Right atrium auricular region (tissue), 2 donors: ENCODE measurements around the gene COL12A1. TPM values are rescaled to one million over a fixed set of nuclear protein-coding genes. Genes with fewer than 3 reads are reported as not detected.

Source experiments
- DNase-seq: peaks from one replicate; pipeline ENCODE4 v3.0.0-alpha.2; 2019; ENCODE audit warnings: low spot score
- H3K27ac ChIP-seq, 2 donors: fragments of 200-600 bp; sonication (generic); 1 replicate in 1 of 2; 2 replicates in 1 of 2; pipeline ENCODE4 v1.5.1; 2016 to 2019
- H3K27me3 ChIP-seq, 2 donors: fragments of 200-600 bp; sonication (generic); one replicate each; pipeline versions ENCODE4 v1.5.1 to v1.6.0; 2017 to 2019
- H3K36me3 ChIP-seq: fragments of 200-600 bp; sonication (generic); one replicate; pipeline ENCODE4 v1.5.1; 2016
- H3K4me1 ChIP-seq, 2 donors: fragments of 200-600 bp; sonication (generic); one replicate each; pipeline versions ENCODE4 v1.5.1 to v1.6.0; 2017 to 2019
- H3K4me3 ChIP-seq, 2 donors: fragments of 200-600 bp; sonication (generic); 1 replicate in 1 of 2; 2 replicates in 1 of 2; pipeline ENCODE4 v1.5.1; 2017 to 2019; ENCODE audit warnings: mild to moderate bottlenecking in 1 of 2, moderate library complexity in 1 of 2
- H3K9me3 ChIP-seq, 2 donors: fragments of 200-600 bp; sonication (generic); one replicate each; pipeline ENCODE4 v1.5.1; 2019
- total RNA-seq, 2 donors: library from RNA; depleted of rRNA; stranded (reverse); fragments of >200 nt; gene quantifications; one replicate each; pipeline ENCODE4 v1.1.0, GENCODE V29; 2016
- TF ChIP-seq, protein P1 (sequence below), 2 donors: fragments of 200-600 bp; sonication (generic); IDR thresholded peaks; one replicate each; pipeline ENCODE4 v1.5.1; 2019; ENCODE audit warnings: antibody characterized with exemption in 2 of 2

The COL12A1 gene
- total RNA-seq, 2 donors from 2014 or later, result 28.6 to 29.7 TPM

DNA sequence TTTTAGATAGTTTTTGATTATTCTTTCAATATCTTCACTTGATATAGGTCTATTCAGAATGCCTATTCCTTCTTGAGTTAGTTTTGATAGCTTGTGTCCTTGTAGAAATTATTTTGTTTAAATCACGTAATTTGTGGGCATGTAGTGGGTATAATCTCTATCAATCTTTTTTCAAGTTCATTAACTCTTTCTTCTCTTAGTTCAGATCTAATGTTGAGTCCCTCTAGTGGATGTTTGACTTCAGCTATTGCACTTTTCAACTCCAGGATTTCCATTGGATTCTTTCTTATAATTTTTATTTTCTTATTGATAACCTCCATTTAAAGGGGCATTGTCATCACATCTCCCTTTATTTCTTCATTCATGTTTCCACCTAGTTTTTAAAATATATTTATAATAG is 135.6 kb downstream of the COL12A1 start:
- H3K9me3 ChIP-seq, result peaks cover 0 to 5% of the 10 kb centered on the region in 2 donors
- no peaks in the 10 kb centered on the region for H3K27me3 ChIP-seq
- TF ChIP-seq, protein P1, sequence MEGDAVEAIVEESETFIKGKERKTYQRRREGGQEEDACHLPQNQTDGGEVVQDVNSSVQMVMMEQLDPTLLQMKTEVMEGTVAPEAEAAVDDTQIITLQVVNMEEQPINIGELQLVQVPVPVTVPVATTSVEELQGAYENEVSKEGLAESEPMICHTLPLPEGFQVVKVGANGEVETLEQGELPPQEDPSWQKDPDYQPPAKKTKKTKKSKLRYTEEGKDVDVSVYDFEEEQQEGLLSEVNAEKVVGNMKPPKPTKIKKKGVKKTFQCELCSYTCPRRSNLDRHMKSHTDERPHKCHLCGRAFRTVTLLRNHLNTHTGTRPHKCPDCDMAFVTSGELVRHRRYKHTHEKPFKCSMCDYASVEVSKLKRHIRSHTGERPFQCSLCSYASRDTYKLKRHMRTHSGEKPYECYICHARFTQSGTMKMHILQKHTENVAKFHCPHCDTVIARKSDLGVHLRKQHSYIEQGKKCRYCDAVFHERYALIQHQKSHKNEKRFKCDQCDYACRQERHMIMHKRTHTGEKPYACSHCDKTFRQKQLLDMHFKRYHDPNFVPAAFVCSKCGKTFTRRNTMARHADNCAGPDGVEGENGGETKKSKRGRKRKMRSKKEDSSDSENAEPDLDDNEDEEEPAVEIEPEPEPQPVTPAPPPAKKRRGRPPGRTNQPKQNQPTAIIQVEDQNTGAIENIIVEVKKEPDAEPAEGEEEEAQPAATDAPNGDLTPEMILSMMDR (IDR thresholded peaks at IDR 0.05), result no peak
- H3K4me1 ChIP-seq, result no peaks in the 10 kb centered on the region
- no peak for DNase-seq
- no peaks in the 10 kb centered on the region for H3K36me3 ChIP-seq
- H3K27ac ChIP-seq, result no peak overlapping the region
- H3K4me3 ChIP-seq, result no peak overlapping the region

DNA sequence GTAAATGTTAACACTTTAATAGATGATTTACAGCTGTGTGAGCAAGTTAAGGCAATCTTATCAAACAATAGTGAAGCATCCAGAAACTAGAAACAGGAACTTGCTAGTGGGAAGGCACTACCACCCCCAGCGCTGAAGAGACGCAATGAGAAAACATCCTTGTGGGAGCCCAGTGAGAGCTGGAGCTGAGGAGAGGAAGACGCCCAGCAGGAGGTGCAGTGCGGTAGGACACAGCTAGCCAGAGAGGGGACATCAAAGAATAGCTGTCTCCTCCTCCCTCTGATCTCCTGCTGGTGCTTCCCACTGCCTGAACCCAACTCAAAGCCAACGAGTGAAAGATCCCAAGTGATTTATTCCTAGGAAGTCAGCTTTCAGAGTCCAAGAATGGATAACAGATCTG is 140.3 kb downstream of the COL12A1 start:
- Histone ChIP-seq H3K9me3 (peaks cover 0 to 5% of the 10 kb centered on the region in 2 donors), H3K27ac (no peak overlapping the region), H3K36me3 (no peaks in the 10 kb centered on the region), H3K4me1 (no peaks in the 10 kb centered on the region), H3K27me3 (no peaks in the 10 kb centered on the region), H3K4me3 (no peak overlapping the region)
- TF ChIP-seq, protein P1 (IDR thresholded peaks at IDR 0.05), result peak in 1 of 2 donors; percentile 36
- DNase-seq, result no peak

DNA sequence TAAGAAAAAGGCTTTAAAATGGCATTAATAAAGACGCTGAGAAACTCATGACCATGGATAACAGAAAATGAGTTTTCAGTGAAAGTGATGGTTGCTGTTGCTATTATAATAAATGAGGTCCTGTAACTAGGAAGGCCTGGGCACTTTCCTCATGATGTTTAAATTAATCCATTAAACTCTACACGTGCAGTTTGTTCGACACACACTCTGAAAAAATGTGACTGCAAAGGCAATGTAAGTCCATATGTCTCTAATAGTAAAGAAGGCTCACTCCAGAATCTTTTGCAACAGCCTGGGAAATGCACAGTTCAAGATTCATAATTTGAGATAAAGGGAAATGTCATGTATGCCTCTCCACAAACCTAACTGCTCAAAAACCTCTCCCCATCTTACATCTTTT is 153.4 kb downstream of the COL12A1 start:
- Histone ChIP-seq H3K9me3 (no peaks in the 10 kb centered on the region), H3K27me3 (no peaks in the 10 kb centered on the region), H3K27ac (no peak overlapping the region), H3K36me3 (no peaks in the 10 kb centered on the region), H3K4me1 (no peaks in the 10 kb centered on the region), H3K4me3 (no peak overlapping the region)
- TF ChIP-seq, protein P1 (IDR thresholded peaks at IDR 0.05), result no peak
- no peak for DNase-seq

DNA sequence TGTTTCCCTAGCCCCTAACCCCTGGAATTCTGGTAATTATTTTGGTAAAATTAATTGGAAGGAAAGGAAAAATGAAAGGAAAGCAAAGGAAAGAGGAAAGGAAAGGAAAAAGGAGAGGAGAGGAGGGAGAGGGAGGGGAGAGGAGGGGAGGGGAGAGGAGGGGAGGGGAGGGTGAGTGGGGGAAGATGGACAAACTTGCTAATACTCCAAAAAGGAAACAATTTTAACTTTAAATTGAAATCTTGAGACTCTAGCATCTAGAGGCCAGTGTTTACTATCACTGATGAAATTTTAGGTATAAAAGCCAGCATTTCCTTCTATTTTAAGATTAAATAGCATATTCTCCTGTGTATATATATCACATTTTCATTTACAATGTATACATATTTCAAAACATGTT is 156.5 kb downstream of the COL12A1 start:
- Histone ChIP-seq H3K27ac (no peak overlapping the region), H3K4me1 (no peaks in the 10 kb centered on the region), H3K9me3 (peaks cover 0 to 3% of the 10 kb centered on the region in 2 donors), H3K4me3 (no peak overlapping the region), H3K27me3 (no peaks in the 10 kb centered on the region), H3K36me3 (no peaks in the 10 kb centered on the region)
- TF ChIP-seq, protein P1 (IDR thresholded peaks at IDR 0.05), result no peak
- DNase-seq, result no peak

DNA sequence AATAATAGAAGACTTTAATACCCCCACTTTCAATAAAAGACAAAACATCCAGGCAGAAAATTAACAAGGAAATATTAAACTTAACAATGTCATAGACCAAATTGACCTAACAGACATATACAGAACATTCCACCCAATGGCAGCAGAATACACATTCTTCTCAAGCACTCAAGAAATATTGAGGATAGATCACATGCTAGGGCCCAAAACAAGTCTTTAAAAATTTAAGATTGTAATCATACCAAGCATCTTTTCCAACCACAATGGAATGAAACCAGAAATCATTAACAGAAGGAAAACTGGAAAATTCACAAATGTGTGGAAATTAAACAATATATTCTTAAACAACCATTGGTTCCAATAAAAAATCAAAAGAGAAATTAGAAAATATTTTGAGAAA is 161.0 kb downstream of the COL12A1 start:
- Histone ChIP-seq H3K27ac (no peak overlapping the region), H3K9me3 (peaks cover 7 to 14% of the 10 kb centered on the region in 2 donors), H3K36me3 (no peaks in the 10 kb centered on the region), H3K27me3 (no peaks in the 10 kb centered on the region), H3K4me3 (no peak overlapping the region), H3K4me1 (no peaks in the 10 kb centered on the region)
- no peak for DNase-seq
- TF ChIP-seq, protein P1 (IDR thresholded peaks at IDR 0.05), result no peak

DNA sequence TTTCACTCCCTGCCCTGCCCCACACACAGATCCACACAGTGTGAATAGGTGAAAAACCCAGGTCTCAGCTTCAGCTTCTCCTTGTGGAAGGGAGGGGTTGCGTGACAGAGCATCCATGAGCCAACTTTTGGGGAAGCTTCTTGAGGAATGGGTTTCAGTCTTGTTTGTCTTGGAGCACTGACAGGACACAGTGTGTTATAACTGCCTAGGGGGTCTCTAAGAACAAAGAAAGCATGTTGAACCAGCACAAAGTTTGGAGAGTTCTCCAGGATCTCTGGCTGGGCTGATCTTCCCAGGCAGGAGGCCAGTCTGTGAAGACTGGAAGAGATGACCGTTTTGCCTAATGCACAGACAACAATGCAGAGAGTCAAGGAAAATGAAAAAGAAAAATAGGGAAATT is 164.5 kb downstream of the COL12A1 start:
- H3K9me3 ChIP-seq, result peaks cover 7 to 11% of the 10 kb centered on the region in 2 donors
- TF ChIP-seq, protein P1 (IDR thresholded peaks at IDR 0.05), result no peak
- H3K4me1 ChIP-seq, result no peaks in the 10 kb centered on the region
- no peaks in the 10 kb centered on the region for H3K36me3 ChIP-seq
- no peak overlapping the region for H3K27ac ChIP-seq
- no peaks in the 10 kb centered on the region for H3K27me3 ChIP-seq
- DNase-seq, result no peak
- H3K4me3 ChIP-seq, result no peak overlapping the region
